HG03103 (cell line): ENCODE measurements around the gene PDSS2.
A peak's percentile ranks its signal among the peaks of the same experiment; 100 is the strongest.
"Not testable (repeated sequence)": the region's sequence is repeated elsewhere in the genome, so short reads cannot be mapped to it uniquely, and the experiment has no call there.

Source experiments
- ATAC-seq: cut with Tn5 transposase; IDR thresholded peaks from one replicate; pipeline ENCODE4 v1.9.1; 2021; ENCODE audit warnings: low read depth; ENCODE audit not compliant: unreplicated experiment

The PDSS2 gene

GRCh38 chr6:107128175-107128574 is 331.2 kb downstream of the PDSS2 start:
- ATAC-seq: no peak

- no peak for ATAC-seq
Observed at GRCh38 chr6:107125771-107126170, 333.6 kb downstream of the PDSS2 start.

GRCh38 chr6:107124934-107125348 is 334.4 kb downstream of the PDSS2 start:
- peak; percentile 46 for ATAC-seq

GRCh38 chr6:107123501-107123900 is 335.9 kb downstream of the PDSS2 start:
- no peak for ATAC-seq

- ATAC-seq: no peak
Observed at GRCh38 chr6:107122748-107123147, 336.6 kb downstream of the PDSS2 start.

GRCh38 chr6:107121964-107122495 is 337.3 kb downstream of the PDSS2 start:
- no peak for ATAC-seq

- ATAC-seq: no peak
Observed at GRCh38 chr6:107121266-107121665, 338.1 kb downstream of the PDSS2 start.

GRCh38 chr6:107120404-107120803 is 339.0 kb downstream of the PDSS2 start:
- no peak for ATAC-seq

GRCh38 chr6:107118976-107119375 is 340.4 kb downstream of the PDSS2 start:
- no peak for ATAC-seq

GRCh38 chr6:107118540-107118939 is 340.8 kb downstream of the PDSS2 start:
- not testable (repeated sequence) for ATAC-seq

- ATAC-seq: no peak
Observed at GRCh38 chr6:107116931-107117330, 342.4 kb downstream of the PDSS2 start.

- no peak for ATAC-seq
Observed at GRCh38 chr6:107116328-107116892, 343.0 kb downstream of the PDSS2 start.

GRCh38 chr6:107115695-107116327 is 343.6 kb downstream of the PDSS2 start:
- no peak for ATAC-seq

GRCh38 chr6:107114926-107115694 is 344.3 kb downstream of the PDSS2 start, which contains the start of gene BEND3:
Gene BEND3, minus strand, starts transcription at chr6:107115515. Its CDS starts 16,230 bp downstream, at chr6:107099285.
- peak; percentile 13 for ATAC-seq

GRCh38 chr6:107114213-107114925 is 345.0 kb downstream of the PDSS2 start:
- ATAC-seq: peak; percentile 67

GRCh38 chr6:107110200-107110599 is 349.2 kb downstream of the PDSS2 start:
- no peak for ATAC-seq

GRCh38 chr6:107108201-107108890 is 351.0 kb downstream of the PDSS2 start:
- no peak for ATAC-seq

GRCh38 chr6:107107791-107108190 is 351.6 kb downstream of the PDSS2 start:
- no peak for ATAC-seq

GRCh38 chr6:107106165-107106564 is 353.2 kb downstream of the PDSS2 start:
- ATAC-seq: no peak

- ATAC-seq: no peak
Observed at GRCh38 chr6:107105511-107106116, 353.8 kb downstream of the PDSS2 start.
